IPS-18a (cell line): ENCODE results near the gene LHX6.

Experiments
- H3K27ac ChIP-seq: one replicate; pipeline ENCODE4 v1.5.1; 2013; ENCODE audit warnings: low read length
- H3K27me3 ChIP-seq: one replicate; pipeline ENCODE4 v1.6.1; 2013; ENCODE audit warnings: mild to moderate bottlenecking, low read length; ENCODE audit not compliant: control insufficient read depth, insufficient read depth
- H3K36me3 ChIP-seq: one replicate; pipeline ENCODE4 v1.6.1; 2013; ENCODE audit warnings: low read depth, low read length; ENCODE audit not compliant: control insufficient read depth
- H3K4me1 ChIP-seq: one replicate; pipeline ENCODE4 v1.6.1; 2013; ENCODE audit warnings: low read depth, low read length; ENCODE audit not compliant: control insufficient read depth
- H3K4me3 ChIP-seq: one replicate; pipeline ENCODE4 v1.5.1; 2013; ENCODE audit warnings: low read length
- H3K9ac ChIP-seq: one replicate; pipeline ENCODE4 v1.6.1; 2013; ENCODE audit warnings: mild to moderate bottlenecking, low read length, moderate library complexity
- H3K9me3 ChIP-seq: one replicate; pipeline ENCODE4 v1.6.1; 2013; ENCODE audit warnings: low read depth, low read length; ENCODE audit not compliant: control insufficient read depth

The LHX6 gene

DNA sequence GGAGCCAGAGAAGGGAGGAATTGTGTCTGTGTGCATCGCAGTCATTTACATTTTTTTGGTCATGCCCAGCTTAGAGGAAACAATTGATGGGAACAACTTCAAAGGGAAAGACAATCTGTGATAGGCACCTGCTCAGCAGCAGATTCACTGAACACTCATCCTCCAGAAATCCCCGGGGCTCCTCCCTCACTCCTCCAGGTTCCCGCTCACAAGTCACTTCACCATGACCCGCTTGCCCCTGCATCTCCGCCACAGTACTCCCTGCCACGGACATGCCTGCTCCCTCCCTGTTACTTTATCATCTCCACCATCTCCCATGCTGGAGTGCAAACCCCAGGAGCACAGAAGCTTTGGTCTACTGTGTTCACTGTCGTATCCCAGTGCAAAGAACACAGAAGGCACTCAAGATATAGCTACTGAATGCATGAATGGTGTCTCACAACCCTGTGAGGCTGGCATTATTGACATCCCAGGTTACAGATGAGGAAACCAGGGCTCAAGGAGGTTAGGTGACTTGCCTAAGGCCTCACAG, 16.2 kb downstream of the LHX6 start:
- Histone ChIP-seq H3K27me3 (peaks cover 67% of the 10 kb centered on the region), H3K4me3 (no peak overlapping the region)

DNA sequence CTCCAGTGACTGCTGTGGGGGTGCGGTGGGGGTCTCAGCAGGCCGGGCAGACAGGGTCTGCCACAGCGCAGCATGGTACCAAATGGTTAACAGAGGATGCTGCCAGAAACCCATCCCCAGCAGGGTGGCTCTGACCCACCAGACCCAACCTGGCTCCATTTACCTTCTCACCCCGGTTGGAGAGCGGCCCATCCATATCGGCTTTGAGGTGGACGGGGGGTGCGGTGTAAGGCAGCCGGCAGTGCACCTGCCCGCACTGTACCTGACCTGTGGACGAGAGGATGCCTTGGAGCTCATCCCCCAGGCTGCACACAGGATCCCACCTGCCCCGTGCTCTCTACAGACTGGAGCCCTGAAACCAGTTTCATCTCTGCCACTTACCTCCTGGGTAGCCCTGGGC, 19.3 kb downstream of the LHX6 start:
- Histone ChIP-seq H3K27ac (no peak overlapping the region), H3K27me3 (peaks cover 36% of the 10 kb centered on the region), H3K9me3 (no peaks in the 10 kb centered on the region), H3K4me1 (peaks cover 2% of the 10 kb centered on the region), H3K4me3 (no peak overlapping the region), H3K9ac (no peak overlapping the region), H3K36me3 (no peaks in the 10 kb centered on the region)

More for the DNA sequence above, 16.2 kb downstream of the LHX6 start:
- H3K4me1 ChIP-seq = peaks cover 3% of the 10 kb centered on the region
- no peak overlapping the region for H3K27ac ChIP-seq
- H3K36me3 ChIP-seq = no peaks in the 10 kb centered on the region
- H3K9ac ChIP-seq = no peak overlapping the region
- H3K9me3 ChIP-seq = no peaks in the 10 kb centered on the region

DNA sequence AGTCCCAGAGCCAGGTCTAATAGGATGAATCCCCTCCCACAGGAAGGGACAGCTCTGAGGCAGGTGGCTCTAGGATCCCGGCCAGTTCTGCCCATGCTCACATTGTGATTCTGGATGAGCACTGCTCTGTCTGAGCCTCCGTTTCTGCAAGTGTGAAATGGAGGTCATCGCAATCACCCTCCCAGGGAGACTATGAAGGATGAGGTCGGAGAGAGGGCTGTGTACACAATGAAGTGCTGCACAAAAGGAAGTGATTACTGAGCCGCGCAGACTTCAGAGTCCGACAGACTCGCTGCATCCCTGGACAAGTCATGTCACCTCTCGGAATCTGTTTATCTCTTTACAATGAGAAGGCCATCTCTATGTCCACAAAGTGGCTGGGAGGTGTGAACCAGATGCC, 21.7 kb downstream of the LHX6 start:
- Histone ChIP-seq H3K27ac (no peak overlapping the region), H3K4me1 (peaks cover 6% of the 10 kb centered on the region), H3K27me3 (peaks cover 14% of the 10 kb centered on the region), H3K4me3 (no peak overlapping the region), H3K9ac (no peak overlapping the region), H3K9me3 (no peaks in the 10 kb centered on the region), H3K36me3 (no peaks in the 10 kb centered on the region)

DNA sequence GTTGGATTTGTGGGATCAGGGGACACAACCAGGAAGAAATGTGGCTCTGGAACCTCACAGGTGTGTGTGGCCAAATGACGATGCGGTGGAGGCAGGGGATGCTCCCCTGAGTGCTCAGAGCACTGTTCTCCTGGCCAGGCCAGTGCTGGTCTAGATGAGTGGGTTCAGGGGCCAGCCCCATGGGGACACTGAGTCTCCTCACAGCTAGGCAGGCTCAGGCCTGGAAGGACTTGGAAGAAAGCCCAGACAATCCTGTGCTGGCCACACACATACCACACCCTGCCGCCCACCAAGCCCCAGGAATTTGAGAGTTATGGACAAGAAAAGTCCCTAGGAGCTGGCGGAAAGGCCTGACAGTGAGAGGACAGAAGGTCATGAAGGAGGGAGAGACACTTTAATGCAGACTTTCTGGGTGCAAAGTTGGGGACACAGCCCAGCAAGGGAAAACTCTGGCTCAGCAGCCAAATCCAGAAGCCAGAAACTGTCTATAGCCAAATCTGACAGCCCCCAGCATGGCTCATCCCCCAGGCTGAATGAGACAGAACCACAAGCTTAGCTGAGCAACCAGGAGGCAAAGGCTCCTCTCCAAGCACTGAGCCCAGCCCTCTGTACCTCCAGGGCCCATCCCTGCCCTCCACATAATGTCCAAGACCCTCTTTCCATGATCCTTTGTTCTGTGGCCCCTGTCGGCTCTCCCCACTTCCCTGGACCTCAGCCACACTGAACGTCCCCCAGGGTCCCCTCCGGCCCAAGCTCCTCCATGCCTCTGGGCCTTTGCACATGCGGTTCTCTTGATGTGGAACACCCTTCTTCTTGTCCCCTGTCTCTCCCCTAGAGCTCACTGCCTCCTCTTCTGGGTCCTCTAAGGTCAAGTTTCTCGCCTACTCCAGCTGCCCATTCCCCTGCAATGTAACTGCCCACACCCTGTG, 22.4 kb downstream of the LHX6 start:
- H3K4me1 ChIP-seq = peaks cover 6% of the 10 kb centered on the region
- H3K36me3 ChIP-seq = no peaks in the 10 kb centered on the region
- no peak overlapping the region for H3K9ac ChIP-seq
- peaks cover 7% of the 10 kb centered on the region for H3K27me3 ChIP-seq
- no peak overlapping the region for H3K4me3 ChIP-seq
- no peak overlapping the region for H3K27ac ChIP-seq
- H3K9me3 ChIP-seq = no peaks in the 10 kb centered on the region

DNA sequence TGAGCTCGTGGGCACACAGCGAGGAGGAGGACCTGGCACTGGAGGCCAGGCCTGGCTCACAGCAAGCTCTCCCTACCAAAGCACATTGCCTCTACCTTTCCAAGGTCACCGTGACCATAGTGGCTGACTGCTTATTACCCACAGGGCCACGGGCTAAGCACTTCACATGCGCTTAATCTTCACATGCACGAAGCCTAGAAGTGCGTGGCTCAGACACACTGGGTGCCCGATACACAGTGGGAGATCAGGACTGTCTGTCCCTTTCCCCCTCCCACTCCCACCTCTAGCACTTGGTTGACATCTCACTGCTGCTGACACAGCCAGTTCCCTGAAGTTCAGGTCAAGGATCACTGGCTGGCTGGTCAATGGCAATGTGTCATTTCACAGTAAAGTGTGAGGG, 23.6 kb downstream of the LHX6 start:
- Histone ChIP-seq H3K36me3 (no peaks in the 10 kb centered on the region), H3K27me3 (no peaks in the 10 kb centered on the region), H3K9me3 (no peaks in the 10 kb centered on the region), H3K4me3 (no peak overlapping the region), H3K9ac (no peak overlapping the region), H3K27ac (no peak overlapping the region), H3K4me1 (peaks cover 6% of the 10 kb centered on the region)

DNA sequence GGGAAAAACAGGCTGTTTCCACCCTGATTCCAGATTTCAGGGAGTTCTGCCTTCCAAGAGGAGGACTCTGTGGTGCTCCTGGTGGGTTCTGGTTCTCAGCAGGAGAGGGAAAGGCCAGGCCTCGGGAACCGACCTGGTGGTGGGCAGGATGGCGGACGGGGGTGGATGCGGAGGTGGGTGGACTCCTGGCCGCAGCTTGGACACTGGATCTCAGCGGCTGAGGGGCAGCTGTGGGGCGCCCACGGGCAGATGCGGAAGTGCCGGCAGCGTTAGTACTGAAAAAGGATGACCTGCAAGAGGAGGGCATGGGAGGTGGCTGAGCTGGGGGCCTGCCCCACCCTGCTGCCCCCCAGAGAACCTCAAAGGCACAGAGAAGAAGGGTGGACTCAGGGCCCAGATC, 24.3 kb downstream of the LHX6 start:
- H3K36me3 ChIP-seq = no peaks in the 10 kb centered on the region
- no peak overlapping the region for H3K9ac ChIP-seq
- no peaks in the 10 kb centered on the region for H3K9me3 ChIP-seq
- H3K4me3 ChIP-seq = no peak overlapping the region
- H3K27me3 ChIP-seq = no peaks in the 10 kb centered on the region
- H3K27ac ChIP-seq = no peak overlapping the region
- peaks cover 6% of the 10 kb centered on the region for H3K4me1 ChIP-seq

DNA sequence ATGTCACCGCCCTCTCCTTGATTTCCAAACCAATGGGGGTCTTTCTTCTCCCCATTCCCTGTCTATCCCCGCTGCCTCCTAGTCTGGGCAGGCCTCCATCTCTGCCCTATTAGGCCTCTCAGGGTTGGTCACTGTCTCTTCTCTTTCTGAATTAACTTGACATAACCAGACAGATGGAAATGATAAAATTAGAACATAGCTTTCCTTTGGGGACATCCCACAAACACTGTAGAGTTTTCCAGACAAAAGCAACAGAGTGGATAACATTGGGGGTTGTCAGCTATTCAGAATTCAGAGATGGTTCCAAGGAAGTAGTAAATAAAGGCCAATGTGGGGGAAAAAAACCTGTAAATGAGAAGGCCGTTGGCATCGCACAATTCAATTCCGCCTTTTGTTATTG, 24.7 kb downstream of the LHX6 start:
- Histone ChIP-seq H3K27me3 (no peaks in the 10 kb centered on the region), H3K9ac (no peak overlapping the region), H3K9me3 (no peaks in the 10 kb centered on the region), H3K27ac (no peak overlapping the region), H3K4me3 (no peak overlapping the region), H3K4me1 (peaks cover 6% of the 10 kb centered on the region), H3K36me3 (no peaks in the 10 kb centered on the region)

DNA sequence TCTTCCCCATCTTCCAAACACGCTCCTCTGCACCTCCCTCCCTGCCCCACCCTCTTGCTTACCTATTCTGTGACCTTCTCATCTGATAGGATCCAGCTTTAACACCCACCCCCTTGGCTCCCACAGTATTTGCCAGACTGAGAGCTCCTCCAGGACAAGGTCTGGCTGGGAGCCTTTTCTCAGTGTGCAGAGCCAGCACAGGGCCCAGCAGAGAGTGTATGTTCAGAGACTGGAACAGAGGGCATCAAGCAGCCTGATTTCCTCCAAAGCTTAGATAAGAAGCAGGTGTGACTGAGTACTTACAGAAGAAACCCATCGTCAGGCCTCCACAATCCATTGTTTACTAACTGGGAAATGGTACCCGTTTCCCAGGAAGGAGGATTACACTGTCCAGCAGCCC, 26.6 kb downstream of the LHX6 start:
- Histone ChIP-seq H3K9ac (no peak overlapping the region), H3K27me3 (no peaks in the 10 kb centered on the region), H3K36me3 (no peaks in the 10 kb centered on the region), H3K27ac (no peak overlapping the region), H3K4me3 (no peak overlapping the region), H3K4me1 (peaks cover 6% of the 10 kb centered on the region), H3K9me3 (no peaks in the 10 kb centered on the region)

DNA sequence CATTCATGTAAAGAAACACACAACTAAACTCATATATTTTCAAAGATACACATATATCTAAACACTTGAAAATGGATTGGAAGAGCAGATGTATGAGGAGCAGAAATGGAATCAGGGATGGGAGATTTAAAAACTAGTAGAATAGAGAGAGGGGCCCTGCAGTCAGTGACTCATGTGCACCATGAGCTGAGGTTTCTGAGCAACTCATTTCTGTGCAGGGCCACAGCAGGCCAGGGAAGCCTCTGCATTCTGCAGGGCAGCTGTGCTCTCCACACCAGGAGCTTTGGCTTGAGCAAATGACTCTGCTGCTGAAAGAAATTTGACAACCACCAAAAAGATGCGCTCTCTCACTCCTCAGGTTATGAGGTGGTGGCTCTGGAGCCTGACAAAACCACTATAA, 27.1 kb downstream of the LHX6 start:
- no peak overlapping the region for H3K4me3 ChIP-seq
- H3K27ac ChIP-seq = no peak overlapping the region
- peaks cover 6% of the 10 kb centered on the region for H3K4me1 ChIP-seq
- H3K36me3 ChIP-seq = no peaks in the 10 kb centered on the region
- no peaks in the 10 kb centered on the region for H3K27me3 ChIP-seq
- no peaks in the 10 kb centered on the region for H3K9me3 ChIP-seq
- H3K9ac ChIP-seq = no peak overlapping the region

DNA sequence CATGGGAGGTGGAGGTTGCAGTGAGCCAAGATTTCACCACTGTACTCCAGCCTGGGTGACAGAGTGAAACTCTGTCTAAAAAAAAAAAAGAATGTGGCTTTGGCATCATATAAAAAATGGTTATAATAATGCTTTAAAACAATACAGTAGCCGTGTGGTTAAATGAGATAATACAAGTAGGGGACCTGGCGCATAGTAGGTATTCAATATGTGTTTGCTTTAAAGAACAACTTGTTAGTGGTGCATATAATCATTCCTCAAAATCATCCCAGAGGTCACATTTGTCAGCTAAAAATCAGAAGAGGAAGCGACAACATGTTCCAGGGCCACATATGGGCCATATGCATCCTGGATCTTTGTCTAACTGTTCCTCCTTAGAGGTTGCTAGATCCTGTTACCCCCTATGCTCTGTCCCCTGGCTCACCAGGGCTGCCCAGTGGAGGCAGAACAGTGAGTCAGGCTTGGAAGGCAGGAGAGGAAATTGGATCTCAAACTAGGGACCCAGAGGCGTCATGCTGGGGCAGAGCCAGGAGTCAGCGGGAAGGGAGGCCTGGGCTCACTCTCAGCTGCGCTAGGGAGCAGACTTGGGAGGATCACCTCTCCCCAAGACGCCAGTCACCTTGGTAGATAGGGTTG, 27.7 kb downstream of the LHX6 start:
- no peak overlapping the region for H3K9ac ChIP-seq
- H3K27me3 ChIP-seq = no peaks in the 10 kb centered on the region
- peaks cover 6% of the 10 kb centered on the region for H3K4me1 ChIP-seq
- H3K36me3 ChIP-seq = no peaks in the 10 kb centered on the region
- no peak overlapping the region for H3K27ac ChIP-seq
- no peaks in the 10 kb centered on the region for H3K9me3 ChIP-seq
- no peak overlapping the region for H3K4me3 ChIP-seq

DNA sequence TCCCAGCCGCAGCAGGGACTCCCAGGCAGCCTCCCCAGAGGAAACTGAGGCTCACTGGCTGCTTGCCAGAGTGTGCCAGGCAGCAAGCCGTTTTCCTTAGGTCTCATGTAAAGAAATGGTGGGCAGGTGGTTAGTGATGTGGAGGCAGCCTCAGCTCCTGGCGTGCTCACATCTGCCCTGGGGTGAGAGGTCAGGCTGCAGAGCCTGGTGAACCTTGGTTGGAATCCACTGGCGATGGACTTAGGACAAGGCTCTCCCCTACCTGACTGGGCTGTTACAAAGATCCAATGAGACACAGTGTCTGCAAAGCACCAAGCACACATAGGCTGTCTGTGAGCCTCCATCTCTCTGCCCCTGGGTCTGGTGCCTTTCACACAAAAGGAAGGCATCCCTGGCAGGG, 30.9 kb downstream of the LHX6 start:
- no peaks in the 10 kb centered on the region for H3K9me3 ChIP-seq
- H3K27me3 ChIP-seq = no peaks in the 10 kb centered on the region
- no peak overlapping the region for H3K4me3 ChIP-seq
- H3K27ac ChIP-seq = no peak overlapping the region
- H3K36me3 ChIP-seq = no peaks in the 10 kb centered on the region
- no peak overlapping the region for H3K9ac ChIP-seq
- H3K4me1 ChIP-seq = no peaks in the 10 kb centered on the region
